Peyer's patch (tissue), 4 donors: ENCODE data around the gene HDAC4.

Source experiments
- POLR2A ChIP-seq, 2 donors: fragments of 450-650 bp; IDR thresholded peaks; one replicate each; pipeline ENCODE4 v1.5.1; 2017; ENCODE audit warnings: antibody characterized with exemption in 2 of 2, mild to moderate bottlenecking in 2 of 2, moderate library complexity in 2 of 2
- TF ChIP-seq, protein P1 (sequence below), 6 experiments: fragments of 450-650 bp in 4 of 6; fragments of 200-600 bp in 2 of 6; sonication (generic) in 1 of 6; IDR thresholded peaks; one replicate each; pipeline ENCODE4 v1.5.1; 2017 to 2019; ENCODE audit warnings: antibody characterized with exemption in 6 of 6, mild to moderate bottlenecking in 3 of 6, moderate library complexity in 1 of 6

DNA sequence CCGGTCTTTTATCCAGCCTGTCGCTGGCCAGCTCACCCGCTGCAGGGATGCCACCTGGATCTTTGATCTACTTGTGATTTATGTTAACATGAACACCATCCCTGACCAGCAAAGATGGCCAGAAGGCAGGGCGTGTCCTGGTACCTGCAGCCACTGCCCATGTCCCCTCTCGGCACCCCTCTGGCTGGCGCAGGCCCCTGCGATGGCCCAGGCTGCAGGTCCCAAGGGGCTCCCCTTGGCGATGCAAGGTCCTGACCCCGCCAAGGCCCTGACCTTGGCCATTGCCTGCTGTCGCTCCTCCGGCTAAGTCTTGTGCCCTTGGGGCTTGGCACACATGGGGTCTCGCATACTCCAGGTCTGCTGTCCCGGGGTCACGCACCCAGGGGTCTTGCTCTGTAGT lies 338.1 kb downstream of the HDAC4 start:
- TF ChIP-seq, protein P1, sequence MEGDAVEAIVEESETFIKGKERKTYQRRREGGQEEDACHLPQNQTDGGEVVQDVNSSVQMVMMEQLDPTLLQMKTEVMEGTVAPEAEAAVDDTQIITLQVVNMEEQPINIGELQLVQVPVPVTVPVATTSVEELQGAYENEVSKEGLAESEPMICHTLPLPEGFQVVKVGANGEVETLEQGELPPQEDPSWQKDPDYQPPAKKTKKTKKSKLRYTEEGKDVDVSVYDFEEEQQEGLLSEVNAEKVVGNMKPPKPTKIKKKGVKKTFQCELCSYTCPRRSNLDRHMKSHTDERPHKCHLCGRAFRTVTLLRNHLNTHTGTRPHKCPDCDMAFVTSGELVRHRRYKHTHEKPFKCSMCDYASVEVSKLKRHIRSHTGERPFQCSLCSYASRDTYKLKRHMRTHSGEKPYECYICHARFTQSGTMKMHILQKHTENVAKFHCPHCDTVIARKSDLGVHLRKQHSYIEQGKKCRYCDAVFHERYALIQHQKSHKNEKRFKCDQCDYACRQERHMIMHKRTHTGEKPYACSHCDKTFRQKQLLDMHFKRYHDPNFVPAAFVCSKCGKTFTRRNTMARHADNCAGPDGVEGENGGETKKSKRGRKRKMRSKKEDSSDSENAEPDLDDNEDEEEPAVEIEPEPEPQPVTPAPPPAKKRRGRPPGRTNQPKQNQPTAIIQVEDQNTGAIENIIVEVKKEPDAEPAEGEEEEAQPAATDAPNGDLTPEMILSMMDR (IDR thresholded peaks at IDR 0.05), result no peak
- TF ChIP-seq POLR2A (IDR thresholded peaks at IDR 0.05), result no peak
